SK-N-SH treated with all-trans-retinoic acid at 6 μM for 48 hours (cell line): ENCODE data around the gene DYRK2.
A peak's percentile ranks its signal among the peaks of the same experiment; 100 is the strongest.

Experiments used
- ARNTL ChIP-seq: fragments of 450-650 bp; formaldehyde crosslinking; IDR thresholded peaks from 2 replicates; pipeline ENCODE4 v1.5.0; 2020; ENCODE audit warnings: low read depth, mild to moderate bottlenecking, moderate library complexity, borderline replicate concordance
- BACH2 ChIP-seq: fragments of 250-450 bp; sonication (Bioruptor Pico); IDR thresholded peaks from 2 replicates; pipeline ENCODE4 v1.9.0; 2021; ENCODE audit warnings: mild to moderate bottlenecking, borderline replicate concordance
- ESRRG ChIP-seq: fragments of 250-450 bp; sonication (Bioruptor Pico); IDR thresholded peaks from 2 replicates; pipeline ENCODE4 v1.6.1; 2021; ENCODE audit warnings: mild to moderate bottlenecking
- ISL1 ChIP-seq: fragments of 250-450 bp; sonication (Bioruptor Pico); IDR thresholded peaks from 2 replicates; pipeline ENCODE4 v2.1.2; 2022; ENCODE audit warnings: mild to moderate bottlenecking, moderate library complexity
- PPARA ChIP-seq: fragments of 250-450 bp; sonication (Bioruptor Pico); IDR thresholded peaks from 2 replicates; pipeline ENCODE4 v1.5.0; 2020; ENCODE audit warnings: mild to moderate bottlenecking, borderline replicate concordance
- RARB ChIP-seq: fragments of 250-450 bp; sonication (Bioruptor Pico); IDR thresholded peaks from 2 replicates; pipeline ENCODE4 v1.8.0; 2021; ENCODE audit warnings: mild to moderate bottlenecking, moderate library complexity
- TCF4 ChIP-seq: fragments of 250-450 bp; sonication (Bioruptor Pico); IDR thresholded peaks from 2 replicates; pipeline ENCODE4 v1.8.0; 2021; ENCODE audit warnings: mild to moderate bottlenecking, moderate library complexity, borderline replicate concordance
- TOX ChIP-seq: fragments of 250-450 bp; sonication (Bioruptor Pico); IDR thresholded peaks from 2 replicates; pipeline ENCODE4 v1.8.0; 2021; ENCODE audit warnings: mild to moderate bottlenecking, moderate library complexity, borderline replicate concordance
- ZFP3 ChIP-seq: fragments of 250-450 bp; sonication (Bioruptor Pico); IDR thresholded peaks from 2 replicates; pipeline ENCODE4 v1.5.0; 2020; ENCODE audit warnings: mild to moderate bottlenecking, moderate library complexity
- TF ChIP-seq, protein P1 (sequence below): fragments of 250-450 bp; sonication (Bioruptor Pico); IDR thresholded peaks from 2 replicates; pipeline ENCODE4 v1.8.0; 2021; ENCODE audit warnings: low read depth, mild to moderate bottlenecking, moderate library complexity, borderline replicate concordance

DNA sequence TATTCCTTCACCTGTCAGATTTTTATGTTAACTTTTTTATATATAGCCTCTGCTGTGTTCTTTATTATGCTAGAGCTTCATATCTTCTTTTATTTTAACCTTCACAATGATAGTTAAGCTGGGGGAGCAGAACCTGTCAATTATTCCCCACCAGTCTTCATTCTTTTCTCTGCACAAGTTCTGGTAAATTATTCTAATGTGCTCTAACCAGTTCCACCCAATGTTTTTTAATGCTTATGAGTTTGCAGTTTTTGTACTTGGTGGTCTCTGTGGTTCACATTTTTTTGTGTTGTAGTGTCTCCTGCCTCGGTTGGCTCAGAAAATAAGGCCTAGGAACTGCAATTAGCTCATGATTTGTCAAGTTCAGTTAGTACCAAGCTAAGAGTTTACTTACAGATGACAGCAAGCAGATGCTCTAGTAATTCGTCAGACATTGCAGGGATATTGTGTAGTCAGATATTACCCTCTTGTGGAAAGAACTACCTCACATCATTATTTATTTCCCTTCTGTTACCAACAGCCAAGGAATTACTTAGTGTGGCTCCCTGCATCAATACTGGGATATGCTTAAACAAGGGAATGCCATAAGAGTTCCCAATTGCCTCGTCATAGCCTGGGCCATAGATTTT lies 14.5 kb downstream of the DYRK2 start:
- TF ChIP-seq ZFP3 (CRISPR knock-in tag) = no peak
- no peak for TF ChIP-seq ARNTL
- TF ChIP-seq TCF4 = no peak
- TF ChIP-seq RARB (CRISPR knock-in tag) = no peak
- no peak for TF ChIP-seq PPARA (CRISPR knock-in tag)
- TF ChIP-seq ESRRG (CRISPR knock-in tag) = no peak
- TF ChIP-seq BACH2 (CRISPR knock-in tag) = no peak
- TF ChIP-seq, protein P1, sequence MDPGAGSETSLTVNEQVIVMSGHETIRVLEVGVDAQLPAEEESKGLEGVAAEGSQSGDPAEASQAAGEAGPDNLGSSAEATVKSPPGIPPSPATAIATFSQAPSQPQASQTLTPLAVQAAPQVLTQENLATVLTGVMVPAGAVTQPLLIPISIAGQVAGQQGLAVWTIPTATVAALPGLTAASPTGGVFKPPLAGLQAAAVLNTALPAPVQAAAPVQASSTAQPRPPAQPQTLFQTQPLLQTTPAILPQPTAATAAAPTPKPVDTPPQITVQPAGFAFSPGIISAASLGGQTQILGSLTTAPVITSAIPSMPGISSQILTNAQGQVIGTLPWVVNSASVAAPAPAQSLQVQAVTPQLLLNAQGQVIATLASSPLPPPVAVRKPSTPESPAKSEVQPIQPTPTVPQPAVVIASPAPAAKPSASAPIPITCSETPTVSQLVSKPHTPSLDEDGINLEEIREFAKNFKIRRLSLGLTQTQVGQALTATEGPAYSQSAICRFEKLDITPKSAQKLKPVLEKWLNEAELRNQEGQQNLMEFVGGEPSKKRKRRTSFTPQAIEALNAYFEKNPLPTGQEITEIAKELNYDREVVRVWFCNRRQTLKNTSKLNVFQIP (CRISPR knock-in tag) = no peak
- TF ChIP-seq ISL1 (CRISPR knock-in tag) = peak; percentile 90
- TF ChIP-seq TOX (CRISPR knock-in tag) = no peak
